ENCODE data around the gene KRT80.

GRCh38 chr12:52181746-52182145, 10.1 kb downstream of the KRT80 start:
- TF ChIP-seq POLR2AphosphoS5 (IDR thresholded peaks at IDR 0.05; ENCODE audit: low read depth): no peak
- TF ChIP-seq EZH2phosphoT487 (IDR thresholded peaks at IDR 0.05; ENCODE audit: unreplicated experiment): no peak
- TF ChIP-seq ETS1 (IDR thresholded peaks at IDR 0.05): no peak
- TF ChIP-seq REST (IDR thresholded peaks at IDR 0.05; ENCODE audit: unreplicated experiment): no peak
- TF ChIP-seq NANOG (IDR thresholded peaks at IDR 0.05; ENCODE audit: borderline replicate concordance): no peak
- TF ChIP-seq CTCF (conservative IDR thresholded peaks at IDR 0.05; ENCODE audit: low read depth in 2 of 2): no peak
- TF ChIP-seq EZH2 (IDR thresholded peaks at IDR 0.05; ENCODE audit: low read depth, unreplicated experiment): no peak
- no peak for TF ChIP-seq JUNB (IDR thresholded peaks at IDR 0.05; ENCODE audit: unreplicated experiment)
- TF ChIP-seq ZNF114 (CRISPR knock-in tag; IDR thresholded peaks at IDR 0.05): no peak
- no peak for TF ChIP-seq CREB1 (CRISPR knock-in tag; IDR thresholded peaks at IDR 0.05; ENCODE audit: low read depth)
- TF ChIP-seq STAT1 (IDR thresholded peaks at IDR 0.05; ENCODE audit: unreplicated experiment): no peak

Measured in GM23338 (cell line).